CD4-positive, alpha-beta T cell treated with Interleukin-17A for 4 hours (primary cell): ENCODE measurements around the gene ITSN1.
A peak's percentile ranks its signal among the peaks of the same experiment; 100 is the strongest.

ENCODE experiments used
- DNase-seq: peaks from one replicate; pipeline ENCODE4 v3.0.0-alpha.2; 2020; ENCODE audit warnings: mixed read lengths

Gene ITSN1

DNA sequence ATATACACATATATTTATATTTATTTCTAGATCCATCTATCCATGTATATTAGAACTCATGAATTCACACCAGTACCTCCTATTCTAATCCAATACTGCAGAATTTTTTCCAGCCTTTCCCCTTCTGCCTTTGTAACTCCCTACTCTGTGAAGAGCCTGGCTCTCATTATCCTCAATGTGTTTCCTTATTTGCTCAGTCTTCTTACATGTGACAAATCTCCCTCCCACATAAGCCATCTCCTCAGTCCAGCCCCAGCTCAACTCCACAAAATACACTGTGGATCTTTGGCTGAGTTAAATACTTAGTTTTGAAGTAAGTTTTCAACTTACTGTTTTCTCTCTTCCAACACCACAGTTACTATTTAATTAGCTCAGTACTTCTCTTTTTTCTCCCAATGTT, 227.6 kb downstream of the ITSN1 start:
- no peak for DNase-seq

DNA sequence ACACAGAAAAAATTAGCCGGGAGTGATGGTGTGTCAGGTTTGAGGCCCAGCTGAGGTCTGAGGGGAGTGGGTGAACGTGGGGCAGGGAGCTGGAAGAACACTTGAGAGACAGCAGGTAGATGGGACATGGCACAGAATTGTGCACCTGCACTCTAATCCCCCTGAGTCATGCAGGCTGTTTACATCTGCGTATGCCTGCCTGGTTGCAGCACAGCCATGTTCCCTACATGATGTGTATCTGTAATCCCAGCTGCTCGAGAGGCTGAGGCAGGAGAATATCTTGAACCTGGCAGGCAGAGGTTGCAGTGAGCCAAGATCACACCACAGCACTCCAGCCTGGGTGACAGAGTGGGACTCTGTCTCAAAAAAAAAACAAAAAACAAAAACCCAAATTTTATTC, 228.5 kb downstream of the ITSN1 start:
- no peak for DNase-seq

DNA sequence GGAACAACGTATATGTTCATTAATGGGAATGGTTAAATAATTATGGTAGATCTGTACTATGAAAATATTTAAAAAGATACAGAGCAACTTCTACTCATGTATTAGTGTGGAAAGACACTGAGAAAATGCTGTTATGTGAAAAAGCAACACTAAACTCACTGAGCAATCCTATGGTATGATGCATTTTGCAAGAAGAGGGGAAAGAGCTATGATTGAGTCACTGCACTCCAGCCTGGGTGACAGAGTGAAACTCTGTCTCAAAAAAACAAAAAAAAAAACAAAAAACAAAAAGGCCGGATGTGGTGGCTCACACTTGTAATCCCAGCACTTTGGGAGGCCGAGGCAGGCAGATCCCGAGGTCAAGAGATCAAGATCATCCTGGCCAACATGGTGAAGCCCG, 228.9 kb downstream of the ITSN1 start:
- DNase-seq: no peak

GRCh38 chr21:33872881-33873515, 230.7 kb downstream of the ITSN1 start:
- no peak for DNase-seq

DNA sequence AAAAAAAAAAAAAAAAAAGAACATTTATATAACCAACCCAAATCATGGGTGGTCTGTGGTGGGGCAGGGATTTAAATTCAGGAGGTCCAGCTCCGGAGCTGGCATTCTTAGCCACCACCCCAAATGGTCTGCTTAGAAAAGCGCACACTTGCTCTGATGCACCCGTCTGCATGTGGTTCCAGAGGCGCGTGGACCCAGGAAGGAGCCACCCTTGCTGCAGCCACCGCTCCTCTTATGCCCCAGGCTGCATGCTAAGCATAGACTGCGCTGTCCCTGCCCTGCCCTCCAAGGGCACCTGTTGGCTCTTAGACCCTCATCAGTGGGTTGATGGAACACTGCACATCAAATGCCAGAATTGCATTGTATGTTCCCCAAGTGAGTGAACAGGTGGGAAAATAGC, 231.9 kb downstream of the ITSN1 start:
- DNase-seq: no peak

DNA sequence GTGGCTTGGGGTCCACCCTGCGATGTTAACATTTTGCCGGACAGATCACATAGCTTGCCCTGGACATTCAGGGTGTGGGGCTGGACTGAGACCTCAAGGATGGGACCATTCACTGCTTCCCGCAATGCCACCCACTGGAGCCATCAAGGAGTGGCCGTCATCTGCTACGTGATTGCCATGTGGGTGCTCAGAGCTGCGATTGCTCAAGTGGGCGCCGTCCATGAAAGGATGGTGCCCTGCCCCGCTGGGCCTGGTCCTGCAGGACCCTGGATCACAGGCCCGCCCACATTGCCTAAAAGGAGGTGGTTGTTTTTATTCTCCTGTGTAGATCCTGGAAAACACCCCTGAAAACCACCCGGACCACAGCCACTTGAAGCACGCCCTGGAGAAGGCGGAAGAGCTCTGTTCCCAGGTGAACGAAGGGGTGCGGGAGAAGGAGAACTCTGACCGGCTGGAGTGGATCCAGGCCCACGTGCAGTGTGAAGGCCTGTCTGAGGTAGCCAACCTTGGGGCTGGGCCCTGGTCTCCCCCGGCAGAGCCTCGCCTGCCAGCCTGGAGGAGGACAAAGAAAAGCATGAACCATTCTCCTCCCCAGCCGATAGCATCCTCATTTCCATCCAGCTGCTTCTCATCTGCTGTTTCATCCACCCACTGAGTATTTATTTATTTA, 232.9 kb downstream of the ITSN1 start:
- DNase-seq: no peak

- DNase-seq: no peak
Observed at GRCh38 chr21:33878824-33879223, 236.5 kb downstream of the ITSN1 start.

DNA sequence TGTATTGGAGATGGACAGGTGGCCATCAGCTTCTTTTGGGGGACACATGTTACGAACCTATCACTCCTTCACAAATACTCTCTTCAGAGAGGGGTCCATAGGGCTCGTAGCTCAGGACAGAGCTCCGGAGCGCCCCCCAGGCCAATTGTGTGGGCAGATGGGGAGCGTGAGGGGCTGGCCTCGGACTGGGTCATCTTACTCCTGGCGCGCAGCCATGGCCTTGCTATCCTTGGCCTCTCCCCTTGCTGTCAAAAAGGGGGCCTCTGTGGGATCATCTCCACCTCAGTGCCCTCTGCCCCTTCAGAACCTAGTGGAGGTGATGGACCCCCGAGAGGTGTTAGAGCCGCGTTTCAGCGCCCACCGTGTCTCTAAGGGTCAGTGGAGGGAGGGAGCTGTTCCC, 238.3 kb downstream of the ITSN1 start:
- DNase-seq: no peak

GRCh38 chr21:33881689-33882440, 239.6 kb downstream of the ITSN1 start:
- DNase-seq: no peak

- DNase-seq: no peak
Observed at GRCh38 chr21:33883118-33883517, 240.8 kb downstream of the ITSN1 start.

DNA sequence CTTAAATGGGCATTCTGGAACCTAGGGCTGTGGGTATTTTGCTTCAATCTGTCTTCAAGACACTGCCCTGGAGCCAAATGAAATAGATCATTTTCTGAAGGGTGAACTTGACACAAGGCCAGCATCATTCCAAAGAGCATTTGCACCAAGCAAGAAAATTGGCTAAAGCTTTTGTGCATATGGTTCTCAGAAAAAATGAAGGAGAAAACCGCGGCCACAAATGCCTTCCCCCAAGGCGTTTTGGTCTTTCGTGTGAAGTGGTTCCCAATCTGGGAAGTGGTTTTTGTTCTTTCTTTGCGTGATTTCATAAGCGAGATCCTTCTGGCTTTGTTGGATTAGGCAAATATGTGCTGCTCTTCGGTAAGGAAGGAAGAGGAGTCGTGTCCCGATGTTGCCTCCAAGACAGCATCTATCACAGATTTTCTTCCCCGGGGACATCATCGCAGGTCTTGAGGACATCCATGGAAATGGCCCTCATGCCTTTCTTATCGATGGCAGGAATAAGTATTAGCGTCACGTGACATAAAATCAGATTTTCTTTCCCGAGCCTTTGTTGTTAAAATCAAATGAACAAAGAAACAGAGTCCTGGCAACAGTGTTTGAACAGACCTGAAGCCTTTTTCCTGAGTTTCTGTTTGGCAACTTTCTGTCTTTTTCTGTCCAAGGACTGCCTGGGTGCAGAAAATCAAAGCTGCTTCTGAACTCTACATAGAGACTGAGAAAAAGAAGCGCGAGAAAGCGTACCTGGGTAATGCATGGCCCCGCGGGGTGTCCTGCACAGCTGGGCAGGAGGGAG, 242.3 kb downstream of the ITSN1 start:
- DNase-seq: no peak

DNA sequence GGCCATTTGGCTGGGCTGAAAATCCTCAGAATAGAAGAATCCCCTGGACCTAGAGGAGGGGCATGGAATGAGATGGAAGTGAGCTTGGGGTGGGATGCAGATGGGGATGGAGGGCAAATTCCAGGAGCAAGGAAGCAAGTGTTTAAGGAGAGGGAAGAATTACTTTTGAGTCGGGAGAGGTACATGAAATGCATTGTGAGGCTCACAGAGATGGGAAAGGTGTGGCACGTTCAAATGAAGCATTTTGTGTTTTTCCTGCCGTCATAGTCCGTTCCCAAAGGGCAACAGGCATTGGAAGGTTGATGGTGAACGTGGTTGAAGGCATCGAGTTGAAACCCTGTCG, 242.8 kb downstream of the ITSN1 start:
- no peak for DNase-seq

DNA sequence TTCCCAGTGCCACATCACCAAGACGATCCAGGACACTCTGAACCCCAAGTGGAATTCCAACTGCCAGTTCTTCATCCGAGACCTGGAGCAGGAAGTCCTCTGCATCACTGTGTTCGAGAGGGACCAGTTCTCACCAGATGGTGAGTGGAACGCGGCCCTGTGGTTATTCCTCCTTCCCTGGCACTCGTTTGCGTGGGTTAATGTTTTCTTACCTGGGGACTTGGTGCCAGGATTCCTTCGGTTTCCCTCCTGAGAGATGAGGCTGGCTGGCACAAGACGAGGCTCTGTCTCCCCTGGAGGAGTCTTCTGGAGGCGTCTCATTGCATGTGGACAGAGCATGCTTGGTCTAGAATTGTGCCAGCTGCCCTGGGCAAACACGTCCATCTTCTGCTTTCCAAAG, 244.0 kb downstream of the ITSN1 start:
- no peak for DNase-seq

DNA sequence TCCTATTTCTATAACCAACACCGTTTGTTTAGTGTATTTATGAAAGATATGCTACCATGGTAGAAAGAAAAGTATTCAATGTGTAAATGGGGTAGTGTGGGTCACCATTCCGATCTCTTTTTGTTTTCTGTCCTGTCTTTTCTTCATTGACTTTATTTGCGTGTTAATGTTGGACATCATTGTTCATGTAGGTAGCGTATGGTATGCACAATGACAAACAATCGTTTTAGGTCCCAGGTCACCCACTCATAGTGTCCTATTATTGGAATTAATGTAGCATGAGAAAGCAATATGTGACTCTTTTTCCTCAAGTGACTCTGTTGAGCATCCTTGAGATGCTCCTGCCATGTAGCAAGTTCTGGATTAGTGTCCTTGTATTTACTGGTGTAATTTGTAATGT, 247.9 kb downstream of the ITSN1 start:
- DNase-seq: no peak

- DNase-seq: no peak
Observed at GRCh38 chr21:33892853-33893252, 250.6 kb downstream of the ITSN1 start.

GRCh38 chr21:33893917-33894316, 251.6 kb downstream of the ITSN1 start:
- DNase-seq: no peak

GRCh38 chr21:33894736-33895288, 252.5 kb downstream of the ITSN1 start:
- DNase-seq: peak; percentile 79

DNA sequence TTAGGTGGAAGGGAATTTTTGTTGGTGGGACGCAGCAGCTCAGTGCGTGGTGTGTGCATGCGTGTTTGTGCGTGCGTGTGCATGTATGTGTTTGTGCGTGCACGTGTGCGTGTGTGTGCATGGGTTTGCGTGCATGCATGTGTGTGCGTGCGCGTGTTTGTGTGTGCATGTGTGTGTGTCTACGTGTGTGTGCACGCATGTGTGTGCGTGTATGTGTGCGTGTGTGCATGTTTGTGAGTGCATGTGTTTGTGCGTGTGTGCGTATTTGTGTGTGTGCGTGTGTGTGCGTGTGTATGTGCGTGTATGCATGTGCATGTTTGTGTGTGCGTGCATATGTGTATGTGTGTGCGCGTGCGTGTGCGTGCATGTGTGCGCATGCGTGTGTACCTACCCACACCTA, 253.1 kb downstream of the ITSN1 start:
- no peak for DNase-seq

- DNase-seq: no peak
Observed at GRCh38 chr21:33896691-33897090, 254.4 kb downstream of the ITSN1 start.

DNA sequence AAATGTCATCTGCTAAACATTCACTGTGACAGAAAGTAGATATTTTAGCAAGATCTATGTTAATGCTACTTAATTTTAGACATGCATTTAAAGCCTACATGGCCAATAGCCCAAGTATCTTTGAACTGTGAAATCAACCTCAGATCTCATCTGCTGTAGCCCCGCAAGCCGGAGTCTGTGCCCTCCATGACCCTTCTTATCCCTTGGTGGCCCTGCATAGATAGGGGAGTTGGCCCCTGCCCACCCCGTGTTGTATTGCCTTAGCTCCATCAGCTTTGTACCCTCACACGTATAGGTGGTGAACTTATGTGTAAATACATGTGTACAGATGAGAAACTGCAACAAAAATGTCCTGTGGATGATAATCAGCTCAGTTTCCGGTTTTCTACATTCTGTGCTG, 254.8 kb downstream of the ITSN1 start:
- DNase-seq: no peak

GRCh38 chr21:33897739-33898138, 255.4 kb downstream of the ITSN1 start:
- no peak for DNase-seq

- DNase-seq: no peak
Observed at GRCh38 chr21:33898586-33898985, 256.3 kb downstream of the ITSN1 start.

DNA sequence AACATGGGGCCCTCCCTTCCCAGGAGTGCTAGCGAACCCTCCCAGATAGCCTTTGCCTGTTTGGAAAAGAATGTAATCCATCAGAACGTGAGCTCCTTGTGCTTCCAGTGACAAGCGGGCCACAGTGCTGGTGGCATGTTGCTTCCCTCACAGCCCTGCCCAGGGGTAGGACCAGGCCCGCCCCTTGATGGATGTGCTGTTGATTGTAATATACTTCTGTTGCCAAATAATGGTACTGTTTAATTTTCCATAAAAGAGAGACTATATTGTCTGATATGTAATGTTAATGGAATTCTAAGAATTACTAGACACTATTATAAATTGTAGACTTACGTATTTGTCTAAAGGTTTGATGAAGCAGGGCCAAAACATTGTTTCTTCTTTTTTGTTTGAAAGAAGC, 256.9 kb downstream of the ITSN1 start:
- no peak for DNase-seq
